ENCODE measurements around the gene BACE1.

DNA sequence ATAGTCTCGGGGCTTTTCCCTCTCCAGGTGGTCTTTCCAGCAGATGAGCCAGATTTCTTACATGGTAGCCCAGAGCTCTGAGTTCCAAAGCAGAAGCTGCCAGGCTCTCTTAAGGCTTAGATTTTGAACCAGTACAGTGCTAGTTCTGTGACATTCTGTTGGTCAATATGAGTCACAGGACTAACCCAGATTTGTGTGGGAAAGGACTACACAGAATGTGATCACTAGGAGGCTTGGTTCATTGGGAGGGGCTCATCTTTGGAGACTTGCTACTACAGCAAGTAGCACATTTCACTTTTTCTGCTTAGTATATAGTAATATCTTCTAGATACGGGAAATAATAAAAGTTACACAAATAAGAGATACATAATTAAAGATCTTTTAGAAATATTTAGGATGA lies 59.5 kb downstream of the BACE1 start:
- TF ChIP-seq, protein P1, sequence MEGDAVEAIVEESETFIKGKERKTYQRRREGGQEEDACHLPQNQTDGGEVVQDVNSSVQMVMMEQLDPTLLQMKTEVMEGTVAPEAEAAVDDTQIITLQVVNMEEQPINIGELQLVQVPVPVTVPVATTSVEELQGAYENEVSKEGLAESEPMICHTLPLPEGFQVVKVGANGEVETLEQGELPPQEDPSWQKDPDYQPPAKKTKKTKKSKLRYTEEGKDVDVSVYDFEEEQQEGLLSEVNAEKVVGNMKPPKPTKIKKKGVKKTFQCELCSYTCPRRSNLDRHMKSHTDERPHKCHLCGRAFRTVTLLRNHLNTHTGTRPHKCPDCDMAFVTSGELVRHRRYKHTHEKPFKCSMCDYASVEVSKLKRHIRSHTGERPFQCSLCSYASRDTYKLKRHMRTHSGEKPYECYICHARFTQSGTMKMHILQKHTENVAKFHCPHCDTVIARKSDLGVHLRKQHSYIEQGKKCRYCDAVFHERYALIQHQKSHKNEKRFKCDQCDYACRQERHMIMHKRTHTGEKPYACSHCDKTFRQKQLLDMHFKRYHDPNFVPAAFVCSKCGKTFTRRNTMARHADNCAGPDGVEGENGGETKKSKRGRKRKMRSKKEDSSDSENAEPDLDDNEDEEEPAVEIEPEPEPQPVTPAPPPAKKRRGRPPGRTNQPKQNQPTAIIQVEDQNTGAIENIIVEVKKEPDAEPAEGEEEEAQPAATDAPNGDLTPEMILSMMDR (IDR thresholded peaks at IDR 0.05): no peak
- no peak for TF ChIP-seq EZH2 (IDR thresholded peaks at IDR 0.05; ENCODE audit: borderline replicate concordance, insufficient read depth, low read depth, low read length, poor library complexity, severe bottlenecking)

Data from B cell (primary cell).